Left ventricle myocardium inferior (tissue), 1 donor: ENCODE data around the gene TACC3. TPM values are rescaled to one million over a fixed set of nuclear protein-coding genes. Genes with fewer than 3 reads are reported as not detected.
A peak's percentile ranks its signal among the peaks of the same experiment; 100 is the strongest.

Experiments used
- DNase-seq: peaks from one replicate; pipeline ENCODE4 v3.0.0-alpha.2; 2020
- H3K27ac ChIP-seq: fragments of 200-600 bp; replicated peaks from 2 replicates; pipeline ENCODE4 v1.8.0; 2021
- H3K27me3 ChIP-seq: fragments of 200-600 bp; 2 replicates; pipeline ENCODE4 v1.8.0; 2021; ENCODE audit warnings: low read depth
- H3K36me3 ChIP-seq: fragments of 200-600 bp; 2 replicates; pipeline ENCODE4 v1.8.0; 2021
- H3K4me1 ChIP-seq: fragments of 200-600 bp; 2 replicates; pipeline ENCODE4 v1.8.0; 2021
- H3K4me3 ChIP-seq: fragments of 200-600 bp; 2 replicates; pipeline ENCODE4 v1.8.0; 2021; ENCODE audit warnings: mild to moderate bottlenecking, moderate library complexity
- H3K9me3 ChIP-seq: fragments of 200-600 bp; replicated peaks from 2 replicates; pipeline ENCODE4 v1.8.0; 2021
- intact Hi-C: fragments of 100-400 bp; cut with micrococcal nuclease; formaldehyde crosslinking; loops from one replicate; pipeline ENCODE4 v1.11.0; 2022
- total RNA-seq: library from RNA; stranded (reverse); fragmentation: NEBNext Ultra II Directional; extraction: Animal tissue kit (Norgen Biotek cat#: 25700); gene quantifications from one replicate; pipeline ENCODE4 v1.2.1, GENCODE V29; 2021
- TF ChIP-seq, protein P1 (sequence below): fragments of 200-600 bp; IDR thresholded peaks from 2 replicates; pipeline ENCODE4 v1.8.0; 2021; ENCODE audit warnings: antibody characterized with exemption, mild to moderate bottlenecking, borderline replicate concordance
- donor health status: DM: no; HTN: yes; CAD: no; lungs with severe emphysema.

The TACC3 gene
- total RNA-seq, 1 donor from 2014 or later = 5.8 TPM

DNA sequence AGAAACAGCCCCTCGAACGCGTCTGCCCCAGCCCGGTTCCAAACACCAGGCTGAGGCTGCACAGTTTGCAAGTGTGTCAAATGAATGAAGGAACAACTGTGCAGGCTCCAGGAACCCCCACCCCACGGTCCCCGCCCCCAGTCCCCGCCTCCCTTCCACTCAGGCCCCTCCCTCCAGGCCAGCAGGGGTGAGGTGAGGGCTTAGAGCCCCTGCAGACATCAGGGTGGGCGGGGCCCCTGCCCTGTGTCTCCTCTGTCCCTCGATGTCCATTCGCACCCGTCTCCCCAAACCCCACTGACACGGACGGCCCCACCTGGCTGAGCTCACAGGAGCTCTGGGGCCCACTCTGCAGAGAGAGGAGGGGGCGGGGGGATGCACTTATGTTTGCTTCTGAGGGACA is 28.5 kb downstream of the TACC3 start:
- no peak overlapping the region for H3K4me3 ChIP-seq
- no peak overlapping the region for H3K27ac ChIP-seq
- peaks cover under 1% of the 10 kb centered on the region for H3K36me3 ChIP-seq
- H3K9me3 ChIP-seq = no peaks in the 10 kb centered on the region
- TF ChIP-seq, protein P1, sequence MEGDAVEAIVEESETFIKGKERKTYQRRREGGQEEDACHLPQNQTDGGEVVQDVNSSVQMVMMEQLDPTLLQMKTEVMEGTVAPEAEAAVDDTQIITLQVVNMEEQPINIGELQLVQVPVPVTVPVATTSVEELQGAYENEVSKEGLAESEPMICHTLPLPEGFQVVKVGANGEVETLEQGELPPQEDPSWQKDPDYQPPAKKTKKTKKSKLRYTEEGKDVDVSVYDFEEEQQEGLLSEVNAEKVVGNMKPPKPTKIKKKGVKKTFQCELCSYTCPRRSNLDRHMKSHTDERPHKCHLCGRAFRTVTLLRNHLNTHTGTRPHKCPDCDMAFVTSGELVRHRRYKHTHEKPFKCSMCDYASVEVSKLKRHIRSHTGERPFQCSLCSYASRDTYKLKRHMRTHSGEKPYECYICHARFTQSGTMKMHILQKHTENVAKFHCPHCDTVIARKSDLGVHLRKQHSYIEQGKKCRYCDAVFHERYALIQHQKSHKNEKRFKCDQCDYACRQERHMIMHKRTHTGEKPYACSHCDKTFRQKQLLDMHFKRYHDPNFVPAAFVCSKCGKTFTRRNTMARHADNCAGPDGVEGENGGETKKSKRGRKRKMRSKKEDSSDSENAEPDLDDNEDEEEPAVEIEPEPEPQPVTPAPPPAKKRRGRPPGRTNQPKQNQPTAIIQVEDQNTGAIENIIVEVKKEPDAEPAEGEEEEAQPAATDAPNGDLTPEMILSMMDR = no peak
- peaks cover 19% of the 10 kb centered on the region for H3K4me1 ChIP-seq
- peaks cover 29% of the 10 kb centered on the region for H3K27me3 ChIP-seq
- DNase-seq = no peak
- intact Hi-C loops = loop anchor here (5.0 to 10.0 kb wide), 2 partner anchors 57 to 145 kb away; no protein-coding TSS in a partner anchor

DNA sequence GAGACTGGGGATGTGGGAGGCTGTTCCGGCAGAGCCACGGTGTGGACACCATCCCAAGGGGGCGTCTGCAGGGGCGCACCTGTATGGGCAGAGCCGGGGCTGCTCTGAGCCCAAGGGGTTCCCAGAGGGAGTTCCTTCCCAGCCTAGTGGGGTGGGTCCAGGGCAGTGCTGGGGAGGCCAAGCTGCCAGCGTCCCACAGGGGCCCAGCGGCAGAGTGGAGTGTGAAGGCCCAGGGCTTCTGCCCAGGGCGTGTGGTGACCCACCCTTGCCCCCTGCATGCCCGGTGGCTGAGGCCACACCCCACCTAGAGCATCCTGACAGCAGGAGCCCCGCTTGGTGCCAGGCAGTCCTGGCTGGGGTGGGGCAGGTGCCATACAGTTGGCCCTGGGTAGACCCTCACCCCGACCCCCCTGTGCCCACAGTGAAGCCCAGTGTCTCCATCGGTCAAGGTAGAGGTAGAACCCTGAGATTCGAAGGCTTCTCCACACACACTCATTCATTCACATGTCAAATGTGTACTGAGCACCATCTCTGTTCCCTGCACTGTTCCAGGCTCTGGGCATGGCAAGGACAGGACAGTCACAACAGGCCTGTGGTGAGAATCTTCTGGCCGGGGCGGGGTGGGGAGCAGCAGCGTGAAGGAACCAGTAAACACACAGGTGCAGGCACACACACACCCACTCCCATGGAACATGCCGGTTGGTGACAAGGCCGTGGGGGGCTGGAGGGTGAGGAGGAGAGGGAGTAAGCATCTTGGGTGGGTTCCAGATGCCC is 29.2 kb downstream of the TACC3 start:
- DNase-seq = no peak
- intact Hi-C loops = no loop called here
- Histone ChIP-seq H3K4me1 (peaks cover 19% of the 10 kb centered on the region), H3K36me3 (no peaks in the 10 kb centered on the region), H3K27me3 (peaks cover 29% of the 10 kb centered on the region), H3K9me3 (no peaks in the 10 kb centered on the region), H3K4me3 (no peak overlapping the region), H3K27ac (no peak overlapping the region)
- TF ChIP-seq, protein P1 = no peak

DNA sequence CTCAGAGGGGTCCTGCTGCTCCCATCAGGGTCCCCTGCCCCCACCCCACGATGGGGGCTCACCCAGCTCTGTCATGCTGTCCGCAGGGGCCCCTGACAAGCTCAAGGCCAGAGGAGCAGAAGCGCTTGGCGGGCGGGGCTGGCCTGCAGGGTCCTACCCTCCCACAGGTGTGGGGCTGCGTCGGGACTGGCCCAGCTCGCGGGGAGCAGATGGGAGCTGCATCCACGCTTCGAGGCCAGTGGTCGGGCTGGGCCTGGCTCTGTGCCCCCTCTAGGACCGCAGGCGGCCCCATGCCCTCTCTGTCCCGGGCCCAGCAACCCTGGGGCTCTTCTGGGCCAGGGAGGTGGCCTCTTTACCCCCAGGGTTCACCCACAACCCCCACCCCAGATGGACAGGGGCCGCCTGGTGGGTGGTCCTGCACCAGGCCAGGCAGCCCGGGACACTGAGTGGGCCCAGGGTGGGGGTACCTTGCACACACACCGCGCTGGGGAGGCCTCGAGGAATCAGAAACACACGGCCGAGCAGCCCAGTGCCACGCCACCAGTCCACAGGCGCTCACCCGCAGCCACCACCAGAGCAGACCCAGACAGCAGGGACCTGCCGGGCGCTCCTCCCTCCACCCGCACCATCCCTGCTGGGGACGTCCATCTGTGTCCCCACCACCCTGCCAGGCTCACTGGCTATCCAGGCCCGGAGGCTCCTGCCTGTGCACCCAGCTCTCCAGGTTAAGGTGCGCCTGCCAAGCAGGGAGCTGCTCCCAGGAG is 30.0 kb downstream of the TACC3 start:
- no peak for DNase-seq
- H3K27me3 ChIP-seq = peaks cover 29% of the 10 kb centered on the region

DNA sequence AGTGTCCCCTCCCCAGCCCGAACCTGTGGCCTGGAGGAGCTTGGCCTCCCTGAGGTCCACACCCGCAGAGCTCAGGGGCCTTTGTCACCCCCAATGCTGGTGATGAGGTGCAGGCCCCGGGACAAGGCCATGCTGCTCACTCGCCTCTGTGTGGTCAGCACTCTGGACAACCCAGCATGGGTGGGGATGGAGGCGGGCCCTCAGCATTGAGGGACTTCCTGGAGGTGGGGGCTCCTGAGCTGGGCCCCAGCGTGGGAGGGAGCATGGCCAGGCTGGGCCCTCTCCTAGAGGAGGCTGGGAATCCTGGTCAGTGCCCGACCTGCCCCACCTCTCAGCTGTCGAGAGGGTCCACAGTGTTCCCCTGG is 30.6 kb downstream of the TACC3 start:
- H3K27me3 ChIP-seq = peaks cover 29% of the 10 kb centered on the region
- H3K4me3 ChIP-seq = no peak overlapping the region
- intact Hi-C loops = no loop called here
- DNase-seq = no peak
- TF ChIP-seq, protein P1 = no peak
- H3K9me3 ChIP-seq = no peaks in the 10 kb centered on the region
- no peak overlapping the region for H3K27ac ChIP-seq
- H3K36me3 ChIP-seq = no peaks in the 10 kb centered on the region
- peaks cover 19% of the 10 kb centered on the region for H3K4me1 ChIP-seq

More for the DNA sequence above, 30.0 kb downstream of the TACC3 start:
- Histone ChIP-seq H3K4me1 (peaks cover 19% of the 10 kb centered on the region), H3K9me3 (no peaks in the 10 kb centered on the region), H3K27ac (no peak overlapping the region), H3K4me3 (no peak overlapping the region), H3K36me3 (no peaks in the 10 kb centered on the region)
- TF ChIP-seq, protein P1 = no peak
- intact Hi-C loops = no loop called here

DNA sequence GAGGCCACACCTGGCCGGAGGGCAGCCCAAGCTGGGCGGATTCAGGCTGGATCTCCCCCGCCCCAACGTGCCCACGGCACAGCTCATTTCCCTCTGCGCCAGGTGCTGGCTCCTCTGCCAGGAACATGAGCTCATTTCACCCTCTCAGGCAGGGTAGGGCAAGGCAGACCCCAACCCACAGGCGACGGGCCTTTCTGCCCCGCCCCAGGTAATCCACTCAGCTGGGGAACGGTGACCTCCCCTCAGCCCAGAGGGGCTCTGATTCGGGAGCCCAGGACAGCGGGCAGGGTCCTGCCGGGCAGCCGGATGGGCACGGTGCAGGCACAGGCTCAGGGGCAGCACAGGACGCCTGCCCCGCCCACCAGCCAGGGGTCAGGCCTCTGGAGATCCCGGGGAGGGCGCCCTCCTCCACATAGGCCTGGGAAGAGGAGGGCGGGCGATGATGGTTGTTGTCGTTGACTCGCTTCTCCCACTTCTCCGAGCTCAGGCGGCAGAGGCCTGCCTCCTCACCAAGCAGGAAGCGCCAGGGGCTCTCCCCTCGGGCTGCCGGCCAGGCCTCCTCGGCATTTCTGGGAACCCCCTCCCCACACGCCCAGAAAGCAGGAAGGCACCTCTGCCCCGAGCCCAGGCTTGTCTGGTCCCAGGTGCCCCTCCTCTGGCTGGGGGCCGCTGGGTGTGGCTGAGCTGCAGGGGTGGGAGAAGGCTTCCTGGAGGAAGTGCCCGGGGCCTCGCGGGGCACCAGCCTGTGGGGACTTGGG is 31.1 kb downstream of the TACC3 start:
- peak overlapping the region; percentile 3 for H3K27ac ChIP-seq
- DNase-seq = no peak
- peaks cover 29% of the 10 kb centered on the region for H3K27me3 ChIP-seq
- no peaks in the 10 kb centered on the region for H3K9me3 ChIP-seq
- H3K4me1 ChIP-seq = peaks cover 19% of the 10 kb centered on the region
- intact Hi-C loops = no loop called here
- H3K36me3 ChIP-seq = no peaks in the 10 kb centered on the region
- no peak overlapping the region for H3K4me3 ChIP-seq
- TF ChIP-seq, protein P1 = no peak
